Glutamatergic neuron (in vitro differentiated cells): Measurements from ENCODE around the gene SYS1. TPM values are rescaled to one million over a fixed set of nuclear protein-coding genes. Genes with fewer than 3 reads are reported as not detected.

Experiments
- DNase-seq: peaks from one replicate; pipeline ENCODE4 v3.0.0; 2022
- H3K27ac Mint-ChIP-seq: one replicate; pipeline ENCODE4 v1.8.0; 2020; ENCODE audit warnings: mild to moderate bottlenecking, mixed read lengths, inconsistent platforms; ENCODE audit not compliant: unreplicated experiment
- H3K27me3 Mint-ChIP-seq: one replicate; pipeline ENCODE4 v1.8.0; 2020; ENCODE audit warnings: mild to moderate bottlenecking, moderate library complexity, mixed read lengths, inconsistent platforms; ENCODE audit not compliant: unreplicated experiment
- H3K36me3 Mint-ChIP-seq: one replicate; pipeline ENCODE4 v1.8.0; 2020; ENCODE audit warnings: mild to moderate bottlenecking, mixed read lengths, inconsistent platforms; ENCODE audit not compliant: unreplicated experiment
- H3K4me1 Mint-ChIP-seq: one replicate; pipeline ENCODE4 v1.8.0; 2020; ENCODE audit warnings: mild to moderate bottlenecking, low read depth, mixed read lengths, inconsistent platforms; ENCODE audit not compliant: unreplicated experiment
- H3K4me3 Mint-ChIP-seq: one replicate; pipeline ENCODE4 v1.8.0; 2020; ENCODE audit warnings: mild to moderate bottlenecking, mixed read lengths, inconsistent platforms; ENCODE audit not compliant: unreplicated experiment
- H3K9me3 Mint-ChIP-seq: one replicate; pipeline ENCODE4 v1.8.0; 2020; ENCODE audit warnings: mild to moderate bottlenecking, moderate library complexity, mixed read lengths, inconsistent platforms; ENCODE audit not compliant: unreplicated experiment
- CTCF ChIP-seq: fragments of 200-600 bp; sonication (generic); IDR thresholded peaks from one replicate; pipeline ENCODE4 v1.5.0; 2021; ENCODE audit not compliant: partially characterized antibody, unreplicated experiment
- total RNA-seq: library from RNA; stranded (reverse); fragmentation: NEBNext Ultra II Directional; extraction: Animal tissue kit (Norgen Biotek cat#: 25700); gene quantifications from one replicate; pipeline ENCODE4 v1.2.1, GENCODE V29; 2021; ENCODE audit not compliant: unreplicated experiment

The SYS1 gene
- total RNA-seq, 1 donor from 2014 or later: 17.7 TPM

- H3K36me3 Mint-ChIP-seq: no peaks in the 10 kb centered on the region
- H3K4me3 Mint-ChIP-seq: no peak overlapping the region
- H3K9me3 Mint-ChIP-seq: no peaks in the 10 kb centered on the region
- no peak for TF ChIP-seq CTCF
- no peaks in the 10 kb centered on the region for H3K4me1 Mint-ChIP-seq
- no peaks in the 10 kb centered on the region for H3K27me3 Mint-ChIP-seq
- H3K27ac Mint-ChIP-seq: no peak overlapping the region
- DNase-seq: no peak
Observed at GRCh38 chr20:45317826-45318225, 45.1 kb upstream of the SYS1 start.

GRCh38 chr20:45318386-45318939, 44.5 kb upstream of the SYS1 start:
- no peaks in the 10 kb centered on the region for H3K36me3 Mint-ChIP-seq
- H3K27me3 Mint-ChIP-seq: no peaks in the 10 kb centered on the region
- no peak overlapping the region for H3K27ac Mint-ChIP-seq
- no peak overlapping the region for H3K4me3 Mint-ChIP-seq
- no peak for TF ChIP-seq CTCF
- no peak for DNase-seq
- H3K9me3 Mint-ChIP-seq: no peaks in the 10 kb centered on the region
- no peaks in the 10 kb centered on the region for H3K4me1 Mint-ChIP-seq

GRCh38 chr20:45318948-45319347, 44.0 kb upstream of the SYS1 start:
- no peaks in the 10 kb centered on the region for H3K4me1 Mint-ChIP-seq
- no peak overlapping the region for H3K27ac Mint-ChIP-seq
- no peak for DNase-seq
- no peak for TF ChIP-seq CTCF
- no peak overlapping the region for H3K4me3 Mint-ChIP-seq
- H3K9me3 Mint-ChIP-seq: no peaks in the 10 kb centered on the region
- no peaks in the 10 kb centered on the region for H3K27me3 Mint-ChIP-seq
- no peaks in the 10 kb centered on the region for H3K36me3 Mint-ChIP-seq

- no peak for DNase-seq
- Mint-ChIP-seq H3K4me1 (peaks cover 8% of the 10 kb centered on the region), H3K27me3 (no peaks in the 10 kb centered on the region), H3K36me3 (no peaks in the 10 kb centered on the region), H3K9me3 (no peaks in the 10 kb centered on the region), H3K4me3 (no peak overlapping the region), H3K27ac (no peak overlapping the region)
- TF ChIP-seq CTCF: no peak
Observed at GRCh38 chr20:45320948-45321595, 41.9 kb upstream of the SYS1 start.

- H3K4me1 Mint-ChIP-seq: peaks cover 12% of the 10 kb centered on the region
- H3K9me3 Mint-ChIP-seq: peaks cover 1% of the 10 kb centered on the region
- no peaks in the 10 kb centered on the region for H3K27me3 Mint-ChIP-seq
- DNase-seq: no peak
- no peak overlapping the region for H3K4me3 Mint-ChIP-seq
- H3K27ac Mint-ChIP-seq: no peak overlapping the region
- H3K36me3 Mint-ChIP-seq: no peaks in the 10 kb centered on the region
- TF ChIP-seq CTCF: no peak
Observed at GRCh38 chr20:45322952-45323383, 40.0 kb upstream of the SYS1 start.
